ENCODE results near the gene CYTH3.
"Not testable (repeated sequence)": the region's sequence is repeated elsewhere in the genome, so short reads cannot be mapped to it uniquely, and the experiment has no call there.

Gene CYTH3, protein sequence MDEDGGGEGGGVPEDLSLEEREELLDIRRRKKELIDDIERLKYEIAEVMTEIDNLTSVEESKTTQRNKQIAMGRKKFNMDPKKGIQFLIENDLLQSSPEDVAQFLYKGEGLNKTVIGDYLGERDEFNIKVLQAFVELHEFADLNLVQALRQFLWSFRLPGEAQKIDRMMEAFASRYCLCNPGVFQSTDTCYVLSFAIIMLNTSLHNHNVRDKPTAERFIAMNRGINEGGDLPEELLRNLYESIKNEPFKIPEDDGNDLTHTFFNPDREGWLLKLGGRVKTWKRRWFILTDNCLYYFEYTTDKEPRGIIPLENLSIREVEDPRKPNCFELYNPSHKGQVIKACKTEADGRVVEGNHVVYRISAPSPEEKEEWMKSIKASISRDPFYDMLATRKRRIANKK
- 11.4 reads per million, percentile 34 among the genes with 10 or more reads in this experiment for total RNA-seq

DNA sequence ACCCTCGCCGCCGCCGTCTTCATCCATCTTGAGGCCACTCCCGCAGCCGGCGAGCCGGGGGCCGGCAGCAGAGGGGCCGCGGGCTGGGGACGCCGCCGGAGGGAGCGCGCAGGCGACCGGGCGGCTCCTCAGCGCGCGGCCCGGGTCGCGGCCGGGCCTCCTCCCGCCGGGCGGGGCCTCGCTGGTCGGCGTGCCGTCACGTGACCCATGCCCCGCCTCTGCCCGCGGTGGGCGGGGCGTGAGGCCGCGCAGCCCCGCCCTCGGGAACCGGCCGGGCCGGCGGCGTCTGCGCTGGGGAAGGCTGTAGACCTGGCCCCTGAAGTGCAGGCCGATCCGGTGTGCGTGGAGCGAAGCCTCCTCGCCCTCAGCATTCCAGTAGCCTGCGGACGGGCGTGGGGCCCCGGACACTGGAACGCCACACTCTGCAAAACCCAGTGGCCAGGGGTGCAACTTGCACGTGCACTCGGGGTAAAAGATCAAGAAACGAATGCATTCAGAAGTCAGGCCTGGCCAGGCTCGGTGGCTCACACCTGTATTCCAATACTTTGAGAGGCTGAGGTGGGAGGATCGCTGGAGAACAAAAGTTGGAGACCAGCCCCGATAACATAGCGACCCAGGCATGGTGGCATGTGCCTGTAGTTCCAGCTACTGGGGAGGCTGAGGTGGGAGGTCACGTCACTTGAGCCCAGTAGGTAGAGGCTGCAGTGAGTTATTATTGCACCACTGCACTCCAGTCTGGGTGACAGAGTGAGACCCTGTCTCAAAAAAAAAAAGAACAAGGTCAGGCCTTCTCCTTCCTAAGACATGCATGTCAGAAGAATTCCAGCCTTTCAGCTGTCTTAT, at the start of gene CYTH3:
Gene CYTH3, minus strand, starts transcription at position 144 of the 843 bp plus-strand sequence. Its CDS starts 117 bp downstream, at position 27.
- DNase-seq, result peak; percentile 67

DNA sequence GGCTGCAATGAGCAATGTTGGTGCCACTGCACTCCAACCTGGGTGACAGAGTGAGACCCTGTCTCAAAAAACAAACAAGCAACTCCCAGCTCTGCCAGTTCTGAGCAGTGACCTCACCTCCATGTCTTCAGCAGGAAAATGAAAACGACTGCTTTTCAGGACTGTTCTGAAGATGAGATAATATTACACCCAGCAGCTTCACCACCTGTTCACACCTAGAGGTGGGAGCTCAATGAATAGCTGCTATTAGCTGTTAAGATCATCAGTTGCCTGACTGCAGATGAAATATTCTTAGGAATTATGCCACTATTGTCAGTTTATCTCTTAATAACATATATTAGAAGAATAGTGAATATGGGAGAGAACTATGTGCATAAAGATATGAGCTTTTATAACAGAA, 48.4 kb upstream of the CYTH3 start:
- DNase-seq, result no peak

DNA sequence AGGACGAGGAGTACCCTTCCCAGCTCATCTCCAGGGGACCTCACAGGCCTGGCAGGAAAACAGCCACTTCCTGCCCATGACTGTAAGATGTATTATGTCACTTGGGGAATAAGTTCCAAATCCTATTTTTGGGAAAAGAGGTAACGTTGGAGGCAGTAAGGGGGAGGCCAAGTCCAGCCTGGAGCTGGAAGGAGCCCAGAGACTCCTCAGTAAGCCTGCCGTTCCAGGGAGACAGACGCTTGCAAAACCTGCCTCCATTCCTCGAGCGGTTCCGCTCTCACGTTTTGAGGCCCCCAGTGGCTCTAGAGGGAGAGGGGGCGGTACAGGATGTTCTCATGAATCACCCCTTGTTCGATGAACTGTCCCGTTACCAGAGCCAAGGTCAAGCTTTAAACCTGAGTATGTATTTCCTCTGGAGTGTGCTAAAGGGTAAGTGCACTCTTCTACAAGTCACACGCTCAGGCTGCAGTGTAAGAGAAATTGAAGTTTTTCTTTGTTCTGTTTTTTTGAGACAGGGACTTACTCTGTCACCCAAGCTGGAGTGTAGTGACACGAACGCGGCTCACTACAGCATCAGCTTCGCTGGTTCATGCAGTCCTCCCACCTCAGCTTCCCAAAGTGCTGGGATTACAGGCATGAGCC, 45.5 kb upstream of the CYTH3 start:
- no peak for DNase-seq

DNA sequence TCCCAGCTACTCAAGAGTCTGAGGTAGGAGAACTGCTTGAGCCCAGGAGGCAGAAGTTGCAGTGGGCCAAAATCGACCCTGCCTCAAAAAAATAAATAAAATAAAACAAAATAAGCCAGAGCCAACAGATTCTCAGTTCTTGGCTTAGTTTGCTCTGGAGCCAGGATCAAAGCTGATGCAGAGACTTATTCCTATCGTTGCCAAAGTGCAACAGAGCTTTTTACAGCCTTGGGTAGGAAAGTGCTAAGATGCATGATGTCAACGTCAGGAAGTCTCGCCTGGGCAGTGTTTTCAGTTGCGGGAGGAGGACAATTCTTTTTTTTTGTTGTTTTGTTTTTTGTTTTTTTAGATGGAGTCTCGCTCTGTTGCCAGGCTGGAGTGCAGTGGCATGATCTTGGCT, 43.8 kb upstream of the CYTH3 start:
- no peak for DNase-seq

DNA sequence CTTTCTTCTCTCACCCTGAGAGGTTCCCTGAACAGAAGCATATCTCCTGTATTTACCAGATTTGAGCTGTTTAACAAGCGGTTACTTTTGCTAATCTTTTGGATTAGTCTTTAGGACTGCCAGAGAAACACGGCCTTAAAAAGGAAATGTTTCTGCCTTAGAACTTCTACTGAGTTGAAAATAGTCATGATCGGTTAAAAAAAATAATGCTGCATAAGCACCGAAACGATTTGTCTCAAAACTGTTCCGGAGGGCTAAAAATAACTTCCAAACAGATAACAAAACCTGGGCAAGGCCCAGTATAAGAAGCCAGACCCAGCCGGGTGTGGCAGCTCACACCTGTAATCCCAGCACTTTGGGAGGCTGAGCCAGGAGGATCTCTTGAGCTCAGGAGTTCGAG, 43.3 kb upstream of the CYTH3 start:
- no peak for DNase-seq

DNA sequence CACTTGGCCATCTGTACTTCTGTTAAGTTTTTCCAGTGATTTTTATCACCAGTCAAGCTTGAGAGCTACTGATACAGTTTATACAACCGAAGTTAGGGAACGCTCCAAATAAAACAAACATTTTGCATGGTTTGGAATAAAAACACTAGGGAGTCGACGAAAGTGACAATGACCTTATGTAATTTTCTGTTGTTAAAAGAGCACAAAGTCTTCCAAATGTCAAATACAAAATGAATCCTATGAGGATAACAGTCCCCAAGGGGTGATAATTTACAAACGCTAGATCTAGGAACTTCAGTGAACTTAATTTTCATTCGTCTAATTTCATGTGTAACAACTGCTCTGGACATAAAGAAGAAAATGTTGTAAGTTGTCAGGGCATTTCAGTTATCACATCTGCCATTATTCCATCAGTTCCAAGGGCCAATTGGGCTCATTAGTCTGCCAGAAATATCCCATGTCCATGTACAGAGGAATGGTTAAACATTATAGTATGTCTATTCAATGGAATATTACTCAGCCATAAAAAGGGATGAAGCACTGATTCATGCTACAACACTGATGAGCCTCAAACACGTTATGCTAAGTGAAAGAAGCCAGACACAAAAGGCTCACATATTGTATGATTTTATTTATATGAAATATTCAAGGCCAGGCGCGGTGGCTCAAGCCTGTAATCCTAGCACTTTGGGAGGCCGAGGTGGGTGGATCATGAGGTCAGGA, 38.0 kb upstream of the CYTH3 start:
- DNase-seq, result no peak

DNA sequence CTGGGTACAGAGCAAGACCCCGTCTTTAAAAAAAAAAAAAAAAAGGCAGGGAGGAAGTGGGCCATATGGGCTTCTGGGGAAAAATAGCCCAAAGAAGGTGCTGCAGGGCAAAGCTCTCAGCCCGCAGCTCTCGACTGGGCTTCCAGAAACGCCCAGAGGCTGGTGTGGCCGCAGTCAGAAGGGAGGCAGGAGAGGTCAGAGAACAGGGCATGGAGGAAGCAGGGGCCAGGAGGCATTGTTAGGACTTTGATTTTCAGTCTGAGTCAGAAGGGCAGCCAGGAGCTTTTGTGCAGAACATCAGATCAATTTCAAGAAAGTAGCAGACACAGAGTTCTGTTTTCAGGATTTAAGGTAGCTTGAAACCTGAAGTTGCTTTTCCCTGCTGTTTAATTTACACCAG, 35.3 kb upstream of the CYTH3 start:
- no peak for DNase-seq

DNA sequence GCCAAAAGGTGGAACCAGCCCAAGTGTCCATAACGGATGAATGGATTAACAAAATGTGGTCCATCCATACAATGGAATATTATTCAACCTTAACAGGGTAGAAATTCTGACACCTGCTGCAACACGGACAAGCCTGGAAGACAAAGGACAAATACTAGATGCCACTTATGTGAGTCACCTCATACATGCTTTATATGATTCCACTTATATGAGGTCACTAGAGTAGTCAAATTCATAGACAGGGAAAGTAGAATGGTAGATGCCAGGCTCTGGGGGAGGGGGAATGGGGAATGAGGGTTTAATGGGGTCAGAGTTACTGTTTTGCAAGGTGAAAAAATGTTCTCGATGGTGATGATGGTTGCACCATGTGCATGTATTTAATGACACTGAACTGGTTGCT, 34.0 kb upstream of the CYTH3 start:
- DNase-seq, result no peak

DNA sequence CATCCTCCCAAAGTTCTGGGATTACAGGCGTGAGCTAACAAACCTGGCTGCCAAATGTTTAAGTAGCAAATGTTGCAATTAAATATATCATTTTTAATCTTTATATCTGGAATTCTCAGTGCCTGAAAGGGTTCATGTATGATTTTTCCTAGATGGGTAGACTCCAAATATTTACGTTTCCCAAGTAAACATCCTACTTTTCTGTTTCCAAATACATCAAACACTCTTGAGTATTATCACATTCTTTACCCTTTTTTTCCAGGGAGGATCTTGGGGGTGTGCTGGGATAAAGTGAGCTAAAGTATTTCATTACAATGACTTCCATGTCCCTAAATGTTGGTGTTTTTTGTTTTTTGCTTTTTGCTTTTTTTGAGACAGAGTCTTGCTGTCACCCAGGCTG, 32.9 kb upstream of the CYTH3 start:
- DNase-seq, result no peak

DNA sequence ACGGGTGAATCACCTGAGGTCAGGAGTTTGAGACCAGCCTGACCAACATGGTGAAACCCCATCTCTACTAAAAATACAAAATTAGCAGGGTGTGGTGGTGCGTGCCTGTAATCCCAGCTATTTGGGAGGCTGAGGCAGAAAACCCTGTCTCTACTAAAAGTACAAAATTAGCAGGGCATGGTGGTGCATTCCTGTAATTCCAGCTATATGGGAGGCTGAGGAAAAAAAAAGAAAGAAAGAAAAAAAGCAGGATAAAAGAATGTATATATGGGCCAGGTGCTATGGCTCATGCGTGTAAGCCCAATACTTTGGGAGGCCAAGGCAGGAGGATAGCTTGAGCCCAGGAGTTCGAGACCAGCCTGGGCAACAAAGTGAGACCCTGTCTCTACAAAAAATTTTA, 29.0 kb upstream of the CYTH3 start:
- DNase-seq, result not testable (repeated sequence)

DNA sequence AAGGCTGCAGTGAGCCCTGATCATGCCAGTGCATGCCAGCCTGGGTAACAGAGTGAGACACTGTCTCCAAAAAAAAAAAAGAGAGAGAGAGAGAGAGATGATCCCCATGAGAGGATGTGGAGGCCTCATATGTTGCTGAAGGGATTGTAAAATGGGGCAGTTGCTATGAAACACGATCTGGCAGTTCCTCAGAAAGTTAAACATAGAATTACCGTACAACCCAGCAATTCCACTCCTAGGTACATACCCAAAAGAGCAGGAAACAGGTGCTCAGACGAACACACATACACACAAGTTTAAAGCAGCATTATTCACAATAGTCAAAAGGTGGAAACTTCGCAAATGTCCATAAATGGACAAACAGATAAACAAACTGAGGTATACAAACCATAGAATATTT, 27.4 kb upstream of the CYTH3 start:
- no peak for DNase-seq

DNA sequence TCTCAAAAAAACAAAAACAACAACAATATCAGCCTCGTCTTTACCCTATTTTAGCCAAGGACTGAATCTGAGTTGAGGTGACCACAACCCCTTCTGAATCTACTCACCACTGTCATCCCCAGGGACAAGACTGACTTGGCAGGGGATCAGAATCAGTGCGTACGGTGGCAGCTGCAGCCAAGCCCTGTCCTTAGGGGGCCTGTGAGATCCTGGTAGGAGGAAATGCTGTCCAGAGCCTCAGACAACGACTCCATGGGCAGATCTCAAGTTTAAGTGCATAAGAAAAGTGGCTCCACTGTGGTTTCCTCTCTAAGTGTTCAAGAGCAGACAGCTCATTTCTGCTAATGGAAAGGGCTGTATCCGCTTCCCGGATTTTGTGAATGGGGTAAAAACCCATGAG, 22.4 kb upstream of the CYTH3 start:
- DNase-seq, result no peak

DNA sequence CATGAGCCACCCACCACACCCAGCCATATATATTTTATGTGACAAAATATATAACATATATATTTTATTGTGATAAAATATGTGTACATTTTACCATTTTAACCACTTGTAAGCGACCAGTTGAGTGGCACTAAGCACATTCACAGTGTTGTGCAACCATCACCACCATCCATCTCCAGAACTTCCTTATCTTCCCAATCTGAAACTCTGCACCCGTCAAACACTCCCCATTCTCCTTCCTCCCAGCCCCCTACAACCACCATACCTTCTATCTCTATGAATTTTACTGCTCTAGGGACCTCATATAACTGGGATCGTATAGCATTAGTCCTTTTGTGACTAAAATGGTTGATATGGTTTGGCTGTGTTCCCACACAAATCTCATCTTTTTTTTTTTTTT, 20.8 kb upstream of the CYTH3 start:
- no peak for DNase-seq

DNA sequence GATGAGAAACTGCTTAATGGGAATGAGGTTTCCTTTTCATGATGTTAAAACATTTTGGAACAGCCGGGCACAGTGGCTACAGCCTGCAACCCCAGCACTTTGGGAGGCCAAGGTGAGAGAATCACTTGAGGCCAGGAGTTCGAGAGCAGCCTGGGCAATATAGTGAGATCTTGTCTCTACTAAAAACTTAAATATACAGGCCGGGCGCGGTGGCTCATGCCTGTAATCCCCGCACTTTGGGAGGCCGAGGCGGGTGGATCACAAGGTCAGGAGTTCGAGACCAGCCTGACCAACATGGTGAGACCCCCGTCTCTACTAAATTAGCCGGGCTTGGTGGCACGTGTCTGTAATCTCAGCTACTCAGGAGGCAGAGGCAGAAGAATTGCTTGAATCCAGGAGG, 19.5 kb upstream of the CYTH3 start:
- not testable (repeated sequence) for DNase-seq

DNA sequence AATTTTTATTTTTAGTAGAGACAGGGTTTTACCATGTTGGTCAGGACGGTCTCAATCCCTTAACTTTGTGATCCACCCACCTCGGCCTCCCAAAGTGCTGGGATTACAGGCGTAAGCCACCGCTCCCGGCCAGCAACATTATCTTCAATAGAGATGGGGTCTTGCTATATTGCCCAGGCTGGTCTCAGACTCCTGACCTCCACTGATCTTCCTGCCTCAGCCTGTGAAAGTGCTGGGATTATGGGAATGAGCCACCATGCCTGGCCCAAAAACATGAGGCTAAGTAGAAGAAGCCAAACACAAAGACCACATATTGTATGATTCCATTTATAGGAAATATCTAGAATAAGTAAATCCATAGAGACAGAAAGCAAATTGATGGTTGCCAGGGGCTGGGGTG, 19.1 kb upstream of the CYTH3 start:
- no peak for DNase-seq

DNA sequence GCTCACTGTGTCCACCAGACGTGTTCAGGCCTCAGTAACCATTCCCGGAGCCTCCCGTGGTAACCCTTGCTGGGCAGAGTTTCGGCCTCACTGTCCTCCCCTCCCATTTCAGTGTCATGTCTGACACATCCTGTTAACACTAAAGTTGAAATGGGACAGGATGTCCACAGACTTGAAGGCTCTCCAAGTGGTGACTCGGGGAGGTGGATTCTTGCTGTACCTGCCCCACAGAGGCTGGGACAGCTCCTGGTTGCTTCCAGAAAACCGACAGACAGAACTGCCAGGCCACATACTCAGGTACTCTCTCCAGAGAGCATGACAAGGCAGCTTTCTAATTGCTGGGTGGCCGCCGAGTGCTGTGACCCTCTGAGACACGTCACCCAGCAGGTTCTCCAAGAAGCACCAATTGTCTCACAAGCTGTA, 17.9 kb upstream of the CYTH3 start:
- no peak for DNase-seq

DNA sequence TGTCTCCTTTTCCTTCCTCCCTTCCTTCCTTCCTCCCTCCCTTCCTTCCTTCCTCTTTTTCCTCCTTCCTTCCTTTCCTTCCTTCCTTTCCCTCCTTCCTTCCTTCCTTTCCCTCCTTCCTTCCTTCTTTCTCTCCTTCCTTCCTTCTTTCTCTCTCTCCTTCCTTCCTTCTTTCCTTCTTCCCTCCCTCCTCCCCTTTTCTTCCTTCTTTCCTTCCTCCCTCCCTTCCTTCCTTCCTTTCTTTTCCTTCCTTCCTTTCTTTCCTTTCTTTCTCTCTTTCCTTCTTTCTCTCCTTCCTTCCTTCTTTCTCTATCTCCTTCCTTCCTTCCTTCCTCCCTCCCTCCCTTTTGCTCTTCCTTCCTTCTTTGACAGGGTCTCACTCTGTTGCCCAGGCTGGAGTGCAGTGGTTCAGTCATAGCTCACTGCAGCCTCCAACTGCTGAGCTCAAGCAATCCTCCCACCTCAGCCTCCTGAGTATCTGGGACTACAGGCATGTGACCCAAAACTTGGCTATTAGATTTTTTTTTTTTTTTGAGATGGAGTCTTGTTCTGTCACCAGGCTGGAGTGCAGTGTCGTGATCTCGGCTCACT, 15.9 kb upstream of the CYTH3 start:
- no peak for DNase-seq

DNA sequence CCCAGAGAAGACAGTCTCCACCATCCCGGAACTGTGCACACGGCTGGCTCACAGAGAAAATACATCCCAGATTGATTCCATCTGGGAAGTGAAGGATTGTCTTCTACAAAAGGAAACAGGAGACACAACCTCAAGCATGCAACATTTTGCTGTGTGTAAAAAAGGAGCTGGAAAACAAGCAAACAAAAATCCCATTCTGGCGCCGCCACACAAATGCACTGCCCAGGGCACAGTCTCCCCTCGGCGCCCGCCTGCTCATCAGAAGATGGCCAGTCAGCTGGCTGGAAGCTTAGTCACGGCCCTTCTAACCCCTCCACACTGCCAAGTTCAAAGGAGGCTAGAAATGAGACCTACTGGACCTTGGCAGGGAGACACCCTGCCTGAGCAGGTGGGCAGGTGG, 14.1 kb upstream of the CYTH3 start:
- DNase-seq, result no peak

DNA sequence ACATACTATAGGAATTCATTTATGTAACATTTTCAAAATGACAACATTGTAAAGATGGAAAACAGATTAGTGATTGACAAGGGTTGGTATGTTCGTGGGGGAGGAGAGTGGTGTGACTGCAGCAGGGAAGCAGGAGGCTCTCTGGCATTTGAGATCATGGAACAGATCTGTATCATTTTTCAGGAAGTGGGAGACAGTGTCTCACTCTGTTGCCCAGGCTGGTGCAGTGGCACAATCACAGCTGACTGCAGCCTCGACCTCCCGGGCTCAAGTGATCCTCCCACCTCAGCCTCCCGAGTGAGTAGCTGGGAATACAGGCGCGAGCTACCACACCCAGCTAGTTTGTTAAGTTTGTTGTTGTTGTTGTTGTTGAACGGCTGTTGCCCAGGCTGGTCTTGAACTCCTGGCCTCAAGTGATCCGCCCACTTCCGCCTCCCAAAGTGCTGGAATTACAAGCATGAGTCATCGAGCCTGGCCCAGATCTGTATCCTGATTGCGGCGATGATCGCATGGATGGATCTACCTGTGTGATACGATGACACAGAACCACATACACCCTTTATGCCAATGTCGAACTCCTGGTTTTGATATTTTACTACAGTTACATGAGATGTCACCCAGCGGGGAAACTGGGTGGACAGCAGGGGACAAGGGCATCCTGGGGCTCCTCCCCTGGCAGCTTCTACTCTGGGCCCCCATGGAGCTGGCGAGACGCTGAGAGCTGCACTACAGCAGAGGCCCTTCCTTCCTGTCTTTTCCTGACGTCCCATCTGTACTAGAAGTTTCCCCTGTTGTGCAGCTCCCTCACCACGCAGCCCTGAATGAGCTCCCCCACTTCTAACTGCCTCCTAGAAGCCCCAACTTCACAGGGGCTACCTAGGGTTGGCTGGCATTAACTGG, 12.3 kb upstream of the CYTH3 start:
- no peak for DNase-seq

DNA sequence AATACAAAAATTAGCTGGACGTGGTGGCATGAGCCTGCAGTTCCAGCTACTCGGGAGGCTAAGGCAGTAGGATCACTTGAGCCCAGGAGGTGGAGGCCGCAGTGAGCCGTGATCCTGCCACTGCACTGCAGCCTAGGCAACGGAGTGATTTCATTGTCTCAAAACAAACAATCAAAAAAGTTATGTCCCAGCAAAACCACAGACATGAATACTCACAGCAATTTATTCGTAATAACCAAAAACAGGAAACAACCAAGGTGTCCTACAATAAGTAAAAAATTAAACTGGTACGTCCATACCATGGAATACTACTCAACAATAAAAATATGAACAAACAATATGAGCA, 11.6 kb upstream of the CYTH3 start:
- no peak for DNase-seq

DNA sequence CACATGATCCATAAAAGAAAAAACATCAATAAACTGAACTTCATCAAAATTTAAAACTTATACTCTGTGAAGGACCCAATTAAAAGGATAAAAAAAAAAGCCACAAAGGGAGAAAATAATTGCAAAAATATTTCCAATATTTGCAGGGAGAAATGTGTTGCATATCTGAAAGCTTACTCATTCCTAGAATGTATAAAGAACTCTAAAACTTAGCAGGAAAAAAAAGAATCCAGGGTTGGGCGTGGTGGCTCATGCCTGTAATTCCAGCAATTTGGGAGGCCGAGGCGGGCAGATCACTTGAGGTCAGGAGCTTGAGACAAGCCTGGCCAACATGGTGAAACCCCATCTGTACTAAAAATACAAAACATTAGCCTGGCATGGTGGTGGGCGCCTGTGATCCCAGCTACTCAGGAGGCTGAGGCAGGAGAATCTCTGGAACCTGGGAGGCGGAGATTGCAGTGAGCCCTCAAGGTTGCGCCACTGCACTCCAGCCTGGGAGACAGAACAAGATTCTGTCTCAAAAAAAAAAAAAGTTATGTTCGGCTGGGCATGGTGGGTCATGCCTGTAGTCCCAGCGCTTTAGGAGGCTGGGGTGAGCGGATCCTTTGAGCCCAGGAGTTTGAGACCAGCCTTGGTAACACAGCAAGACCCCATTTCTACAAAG, 11.1 kb upstream of the CYTH3 start:
- DNase-seq, result not testable (repeated sequence)

Data from effector CD4-positive, alpha-beta T cell (primary cell).